Fibroblast of lung (primary cell): Measurements from ENCODE around the gene RIPK4.

ENCODE experiments used
- CTCF ChIP-seq, 2 donors: IDR thresholded peaks in 1 of 2; conservative IDR thresholded peaks in 1 of 2; 1 replicate in 1 of 2; 2 replicates in 1 of 2; pipeline ENCODE4 v1.5.1; 2011 to 2012; ENCODE audit warnings: low read length in 2 of 2, control low read depth in 1 of 2, inconsistent platforms in 1 of 2, low read depth in 1 of 2, mild to moderate bottlenecking in 1 of 2
- EZH2 ChIP-seq: IDR thresholded peaks from 2 replicates; pipeline ENCODE4 v1.5.1; 2012; ENCODE audit warnings: low read length, control low read depth, mild to moderate bottlenecking; ENCODE audit errors: missing control alignments

GRCh38 chr21:41779659-41780058 is 12.8 kb upstream of the RIPK4 start:
- TF ChIP-seq CTCF (conservative IDR thresholded peaks at IDR 0.05 in 1 of 2, IDR thresholded peaks at IDR 0.05 in 1 of 2; ENCODE audit: low read depth in 1 of 2, low read length in 2 of 2) (no peak), EZH2 (no peak)
